Muscle layer of colon (tissue), 2 donors: Measurements from ENCODE around the gene C10orf95.

Experiments
- H3K27ac ChIP-seq: one replicate; pipeline ENCODE4 v1.7.0; 2013; ENCODE audit warnings: low read depth, mild to moderate bottlenecking, low read length, moderate library complexity
- H3K27me3 ChIP-seq, 2 donors: one replicate each; pipeline ENCODE4 v1.7.0; 2013; ENCODE audit warnings: low read length in 2 of 2, mild to moderate bottlenecking in 2 of 2; ENCODE audit not compliant: insufficient read depth in 2 of 2, control insufficient read depth in 1 of 2
- H3K36me3 ChIP-seq: one replicate; pipeline ENCODE4 v1.7.0; 2013; ENCODE audit warnings: mild to moderate bottlenecking, low read length; ENCODE audit not compliant: insufficient read depth
- H3K4me1 ChIP-seq: one replicate; pipeline ENCODE4 v1.7.0; 2013; ENCODE audit warnings: mild to moderate bottlenecking, low read length; ENCODE audit not compliant: insufficient read depth
- H3K4me3 ChIP-seq, 2 donors: one replicate each; pipeline ENCODE4 v1.7.0; 2013; ENCODE audit warnings: low read length in 2 of 2, low read depth in 1 of 2, mild to moderate bottlenecking in 1 of 2, moderate library complexity in 1 of 2
- H3K9ac ChIP-seq: one replicate; pipeline ENCODE4 v1.7.0; 2013; ENCODE audit warnings: low read length
- H3K9me3 ChIP-seq: one replicate; pipeline ENCODE4 v1.7.0; 2013; ENCODE audit warnings: mild to moderate bottlenecking, low read length
- donor health status: abdominal sarcoma.
- donor health status: Adenocarcinoma of cecum.

The C10orf95 gene

DNA sequence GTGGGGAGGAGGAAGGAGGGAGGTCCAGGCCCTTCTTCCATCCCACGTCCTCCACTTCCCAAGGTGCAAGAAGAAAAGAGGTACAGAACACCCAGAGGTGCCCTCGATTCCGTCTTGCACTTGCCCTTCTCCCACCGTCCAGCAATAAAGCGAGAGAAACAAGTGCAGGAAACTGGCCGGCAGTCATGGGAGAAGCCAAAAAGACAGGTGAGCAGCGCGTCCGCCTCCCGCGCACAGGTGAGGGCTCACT, 1.3 kb downstream of the C10orf95 start:
- Histone ChIP-seq H3K4me3 (peak overlapping the region; percentile 55 to 94), H3K27me3 (no peaks in the 10 kb centered on the region), H3K36me3 (no peaks in the 10 kb centered on the region), H3K4me1 (peaks cover 9% of the 10 kb centered on the region), H3K27ac (peak overlapping the region; percentile 93), H3K9me3 (no peaks in the 10 kb centered on the region), H3K9ac (peak overlapping the region; percentile 44)

DNA sequence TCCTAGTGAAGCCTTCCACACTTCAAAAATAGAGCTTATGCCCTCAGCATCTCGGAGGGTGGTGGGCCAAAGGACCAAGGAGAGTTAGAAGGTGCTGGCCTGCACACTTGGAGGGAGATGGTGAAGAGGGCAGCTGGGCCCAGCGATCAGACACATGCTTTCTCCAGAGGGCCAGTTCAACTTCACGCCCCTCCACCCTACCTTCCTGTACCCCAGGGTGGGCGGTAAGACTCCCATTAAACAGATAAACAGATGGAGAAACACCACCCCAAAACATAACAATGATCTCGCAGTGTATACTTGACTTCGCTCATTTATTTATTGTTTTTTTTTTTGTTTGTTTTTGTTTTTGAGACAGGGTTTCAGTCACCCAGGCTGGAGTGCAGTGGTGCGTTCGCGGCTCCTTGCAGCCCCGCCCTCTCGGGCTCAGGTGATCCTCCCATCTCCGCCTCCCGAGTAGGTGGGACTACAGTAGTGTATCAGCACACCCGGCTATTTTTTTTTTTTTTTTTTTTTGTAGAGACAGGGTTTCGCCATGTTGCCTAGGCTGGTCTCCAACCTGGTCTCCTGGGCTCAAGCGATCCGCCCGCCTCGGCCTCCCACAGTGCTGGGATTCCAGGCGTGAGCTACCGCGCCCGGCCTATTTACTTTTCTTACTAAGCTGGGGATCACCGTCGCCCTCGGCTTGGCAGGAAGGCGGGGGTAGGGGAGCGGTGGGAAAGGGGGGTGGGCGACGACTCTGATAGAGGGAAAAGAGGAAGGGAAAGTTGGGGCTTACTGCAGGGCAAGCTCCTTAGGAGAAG, 1.8 kb downstream of the C10orf95 start:
- Histone ChIP-seq H3K4me3 (peak overlapping the region; percentile 55 to 94), H3K27ac (peak overlapping the region; percentile 93), H3K4me1 (peaks cover 9% of the 10 kb centered on the region), H3K9me3 (no peaks in the 10 kb centered on the region), H3K36me3 (no peaks in the 10 kb centered on the region), H3K27me3 (no peaks in the 10 kb centered on the region), H3K9ac (peak overlapping the region; percentile 44)

- H3K9me3 ChIP-seq = no peaks in the 10 kb centered on the region
- no peak overlapping the region for H3K4me3 ChIP-seq
- H3K27ac ChIP-seq = no peak overlapping the region
- H3K4me1 ChIP-seq = no peaks in the 10 kb centered on the region
- no peak overlapping the region for H3K9ac ChIP-seq
- H3K27me3 ChIP-seq = no peaks in the 10 kb centered on the region
- no peaks in the 10 kb centered on the region for H3K36me3 ChIP-seq
Measured at GRCh38 chr10:102444851-102445250, 6.5 kb downstream of the C10orf95 start.

GRCh38 chr10:102438374-102438773, 13.0 kb downstream of the C10orf95 start:
- no peak overlapping the region for H3K27ac ChIP-seq
- no peak overlapping the region for H3K4me3 ChIP-seq
- no peaks in the 10 kb centered on the region for H3K36me3 ChIP-seq
- H3K27me3 ChIP-seq = peaks cover 4% of the 10 kb centered on the region in 2 donors
- no peaks in the 10 kb centered on the region for H3K4me1 ChIP-seq
- H3K9me3 ChIP-seq = no peaks in the 10 kb centered on the region
- no peak overlapping the region for H3K9ac ChIP-seq

DNA sequence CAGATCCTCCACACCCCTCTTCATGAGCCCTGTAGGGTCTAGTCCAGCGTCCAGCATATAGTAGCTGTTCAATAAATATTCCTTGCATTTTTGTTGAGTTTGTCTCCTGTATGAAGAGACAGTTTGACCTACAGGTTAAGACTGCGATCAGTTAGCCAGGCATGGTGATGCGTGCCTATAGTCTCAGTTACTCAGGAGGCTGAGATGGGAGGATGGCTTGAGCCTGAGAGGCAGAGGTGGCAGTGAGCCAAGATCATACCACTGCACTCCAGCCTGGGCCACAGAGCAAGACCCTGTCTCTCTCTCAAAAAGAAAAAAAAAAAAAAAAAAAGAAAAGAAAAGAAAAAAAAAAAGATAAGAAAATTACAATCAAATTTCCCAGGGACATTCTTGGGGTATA, 13.8 kb downstream of the C10orf95 start:
- Histone ChIP-seq H3K27ac (no peak overlapping the region), H3K4me3 (no peak overlapping the region), H3K27me3 (peaks cover 4% of the 10 kb centered on the region in 2 donors), H3K9ac (no peak overlapping the region), H3K4me1 (no peaks in the 10 kb centered on the region), H3K9me3 (no peaks in the 10 kb centered on the region), H3K36me3 (no peaks in the 10 kb centered on the region)

DNA sequence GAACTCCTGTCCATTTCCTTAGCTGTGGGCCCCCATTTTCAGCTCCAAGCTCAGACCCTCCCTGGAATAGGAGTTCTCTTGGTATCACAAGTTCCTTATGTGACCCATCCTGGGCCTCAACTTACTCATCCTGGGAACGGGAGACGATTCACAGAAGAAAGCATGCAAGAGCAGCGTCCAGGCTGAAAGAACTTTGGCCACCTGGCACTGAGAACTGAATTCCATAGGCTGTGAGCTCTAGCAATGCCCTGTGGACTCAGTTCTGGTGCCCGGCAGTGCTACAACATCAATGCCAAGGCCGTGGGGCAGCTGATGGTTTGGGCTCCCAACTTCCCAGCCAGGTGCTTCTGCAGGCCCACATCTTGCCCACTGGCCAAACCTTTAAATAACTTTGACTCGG, 15.0 kb downstream of the C10orf95 start:
- no peaks in the 10 kb centered on the region for H3K36me3 ChIP-seq
- H3K27ac ChIP-seq = no peak overlapping the region
- peaks cover 4% of the 10 kb centered on the region in 2 donors for H3K27me3 ChIP-seq
- H3K4me1 ChIP-seq = peaks cover 7% of the 10 kb centered on the region
- no peak overlapping the region for H3K9ac ChIP-seq
- H3K9me3 ChIP-seq = no peaks in the 10 kb centered on the region
- H3K4me3 ChIP-seq = no peak overlapping the region

- Histone ChIP-seq H3K27ac (peak overlapping the region; percentile 63), H3K9me3 (no peaks in the 10 kb centered on the region), H3K36me3 (no peaks in the 10 kb centered on the region), H3K4me1 (peaks cover 8% of the 10 kb centered on the region), H3K4me3 (no peak overlapping the region), H3K27me3 (peaks cover 4% of the 10 kb centered on the region in 2 donors), H3K9ac (no peak overlapping the region)
Measured at GRCh38 chr10:102435529-102436233, 15.7 kb downstream of the C10orf95 start.

GRCh38 chr10:102435133-102435497, 16.2 kb downstream of the C10orf95 start:
- H3K9ac ChIP-seq = no peak overlapping the region
- H3K27ac ChIP-seq = peak overlapping the region; percentile 63
- peaks cover 8% of the 10 kb centered on the region for H3K4me1 ChIP-seq
- H3K36me3 ChIP-seq = no peaks in the 10 kb centered on the region
- no peaks in the 10 kb centered on the region for H3K9me3 ChIP-seq
- no peak overlapping the region for H3K4me3 ChIP-seq
- H3K27me3 ChIP-seq = peaks cover 4% of the 10 kb centered on the region in 2 donors

DNA sequence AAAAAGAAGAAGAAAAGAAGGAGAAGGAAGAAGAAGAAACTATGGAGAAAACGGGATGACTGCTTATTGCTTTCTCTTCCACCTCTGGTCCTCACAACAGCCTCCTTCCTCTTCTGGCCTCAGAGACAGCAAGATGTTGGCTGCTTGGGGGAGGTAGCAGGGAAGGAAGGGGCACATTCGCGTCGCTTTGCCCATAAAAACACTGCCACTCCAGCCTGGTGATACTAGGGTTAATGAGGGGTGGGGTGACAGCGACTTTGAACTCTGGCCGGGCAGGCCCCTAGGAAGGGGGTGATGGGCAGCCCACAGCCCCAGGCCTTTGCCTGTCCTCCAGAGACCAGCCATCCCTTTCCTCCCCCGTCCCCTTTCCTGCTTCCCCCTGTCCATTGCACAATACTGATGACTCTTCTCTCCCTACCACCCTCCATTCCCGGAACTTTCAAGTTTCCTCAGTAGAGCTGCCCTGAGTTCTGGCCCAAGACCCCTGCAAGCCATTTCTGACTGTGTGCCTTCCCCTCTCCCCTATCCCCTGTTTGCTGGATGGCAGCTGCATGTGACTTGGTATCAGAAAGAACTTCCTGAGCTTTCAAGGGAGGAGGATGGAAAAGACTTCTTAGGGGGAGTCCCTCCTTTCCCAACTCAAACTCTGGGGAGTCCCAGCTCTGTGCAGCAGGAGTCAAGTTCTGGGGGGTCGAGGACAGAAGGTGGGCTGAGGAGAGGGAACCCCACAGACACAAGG, 16.8 kb downstream of the C10orf95 start:
- H3K27me3 ChIP-seq = peaks cover 4% of the 10 kb centered on the region in 2 donors
- peak overlapping the region; percentile 63 for H3K27ac ChIP-seq

GRCh38 chr10:102433619-102434046, 17.7 kb downstream of the C10orf95 start:
- no peak overlapping the region for H3K4me3 ChIP-seq
- no peak overlapping the region for H3K9ac ChIP-seq
- H3K36me3 ChIP-seq = no peaks in the 10 kb centered on the region
- H3K27me3 ChIP-seq = peaks cover 4% of the 10 kb centered on the region in 2 donors
- H3K9me3 ChIP-seq = no peaks in the 10 kb centered on the region
- H3K4me1 ChIP-seq = peaks cover 8% of the 10 kb centered on the region
- H3K27ac ChIP-seq = no peak overlapping the region

More for the DNA sequence above, 16.8 kb downstream of the C10orf95 start:
- Histone ChIP-seq H3K36me3 (no peaks in the 10 kb centered on the region), H3K4me1 (peaks cover 8% of the 10 kb centered on the region), H3K4me3 (no peak overlapping the region), H3K9me3 (no peaks in the 10 kb centered on the region), H3K9ac (no peak overlapping the region)

GRCh38 chr10:102432162-102432950, 19.0 kb downstream of the C10orf95 start, which contains the start of gene CUEDC2:
Gene CUEDC2, minus strand, starts transcription at chr10:102432574. Its CDS starts 7,386 bp downstream, at chr10:102425188.
- peak within 1 kb of the TSS; percentile 98 for H3K9ac ChIP-seq
- peaks cover 8% of the 10 kb centered on the region for H3K4me1 ChIP-seq
- no peaks in the 10 kb centered on the region for H3K9me3 ChIP-seq
- peaks cover 4% of the 10 kb centered on the region in 2 donors for H3K27me3 ChIP-seq
- no peaks in the 10 kb centered on the region for H3K36me3 ChIP-seq
- peak within 1 kb of the TSS; percentile 85 to 98 for H3K4me3 ChIP-seq
- peak within 1 kb of the TSS; percentile 79 for H3K27ac ChIP-seq
